8988T (cell line): Measurements from ENCODE around the gene NEB.

Experiments used
- DNase-seq: peaks from one replicate; pipeline ENCODE4 v3.0.0; 2011

Gene NEB, protein sequence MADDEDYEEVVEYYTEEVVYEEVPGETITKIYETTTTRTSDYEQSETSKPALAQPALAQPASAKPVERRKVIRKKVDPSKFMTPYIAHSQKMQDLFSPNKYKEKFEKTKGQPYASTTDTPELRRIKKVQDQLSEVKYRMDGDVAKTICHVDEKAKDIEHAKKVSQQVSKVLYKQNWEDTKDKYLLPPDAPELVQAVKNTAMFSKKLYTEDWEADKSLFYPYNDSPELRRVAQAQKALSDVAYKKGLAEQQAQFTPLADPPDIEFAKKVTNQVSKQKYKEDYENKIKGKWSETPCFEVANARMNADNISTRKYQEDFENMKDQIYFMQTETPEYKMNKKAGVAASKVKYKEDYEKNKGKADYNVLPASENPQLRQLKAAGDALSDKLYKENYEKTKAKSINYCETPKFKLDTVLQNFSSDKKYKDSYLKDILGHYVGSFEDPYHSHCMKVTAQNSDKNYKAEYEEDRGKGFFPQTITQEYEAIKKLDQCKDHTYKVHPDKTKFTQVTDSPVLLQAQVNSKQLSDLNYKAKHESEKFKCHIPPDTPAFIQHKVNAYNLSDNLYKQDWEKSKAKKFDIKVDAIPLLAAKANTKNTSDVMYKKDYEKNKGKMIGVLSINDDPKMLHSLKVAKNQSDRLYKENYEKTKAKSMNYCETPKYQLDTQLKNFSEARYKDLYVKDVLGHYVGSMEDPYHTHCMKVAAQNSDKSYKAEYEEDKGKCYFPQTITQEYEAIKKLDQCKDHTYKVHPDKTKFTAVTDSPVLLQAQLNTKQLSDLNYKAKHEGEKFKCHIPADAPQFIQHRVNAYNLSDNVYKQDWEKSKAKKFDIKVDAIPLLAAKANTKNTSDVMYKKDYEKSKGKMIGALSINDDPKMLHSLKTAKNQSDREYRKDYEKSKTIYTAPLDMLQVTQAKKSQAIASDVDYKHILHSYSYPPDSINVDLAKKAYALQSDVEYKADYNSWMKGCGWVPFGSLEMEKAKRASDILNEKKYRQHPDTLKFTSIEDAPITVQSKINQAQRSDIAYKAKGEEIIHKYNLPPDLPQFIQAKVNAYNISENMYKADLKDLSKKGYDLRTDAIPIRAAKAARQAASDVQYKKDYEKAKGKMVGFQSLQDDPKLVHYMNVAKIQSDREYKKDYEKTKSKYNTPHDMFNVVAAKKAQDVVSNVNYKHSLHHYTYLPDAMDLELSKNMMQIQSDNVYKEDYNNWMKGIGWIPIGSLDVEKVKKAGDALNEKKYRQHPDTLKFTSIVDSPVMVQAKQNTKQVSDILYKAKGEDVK (N-terminal part only)

DNA sequence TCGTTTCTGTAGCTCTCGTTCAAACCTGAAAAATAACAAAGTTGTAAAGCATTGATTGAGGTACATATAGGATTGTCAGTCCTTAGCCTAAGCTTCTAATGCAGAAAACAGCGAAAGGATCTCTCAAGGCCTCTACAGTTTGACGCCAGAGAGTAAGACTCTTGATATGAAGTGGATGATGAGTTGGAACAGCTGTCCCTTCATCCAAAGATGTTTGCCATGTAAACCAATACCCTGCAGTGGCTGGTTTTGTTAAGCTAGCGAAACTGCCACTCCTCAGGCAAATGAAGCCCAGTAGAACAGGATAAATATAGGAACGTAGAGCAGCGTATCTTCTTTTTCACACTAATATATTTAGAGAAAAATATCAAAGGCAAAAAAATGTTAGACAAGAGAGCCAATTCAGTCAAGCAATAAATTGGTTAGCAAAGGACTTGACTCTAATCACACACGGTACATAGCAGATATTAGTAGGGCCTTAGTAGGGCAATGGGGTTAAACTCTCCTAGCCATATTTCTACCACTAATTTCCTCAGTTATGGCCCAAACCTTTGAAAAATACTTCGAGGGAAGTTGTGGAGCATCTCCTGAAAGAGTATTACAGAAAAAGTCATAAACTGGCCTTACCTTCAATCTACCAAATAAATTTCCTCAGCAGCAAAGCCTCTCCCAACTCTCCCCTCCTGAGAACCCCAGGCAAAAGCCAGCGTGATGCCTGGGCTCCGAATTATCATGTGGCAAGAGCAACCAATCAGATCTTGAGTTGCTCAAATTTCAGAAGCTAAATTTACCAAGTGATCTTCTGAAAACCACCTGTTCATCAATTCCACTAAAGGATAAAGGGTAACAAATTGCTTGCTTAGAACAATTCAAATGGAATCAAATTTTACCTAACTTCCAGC is at the start of gene NEB:
TSS of gene NEB (minus strand) at position 706 of the 902 bp plus-strand sequence. CDS start 1,320 bp downstream, outside the sequence.
- DNase-seq = no peak

DNA sequence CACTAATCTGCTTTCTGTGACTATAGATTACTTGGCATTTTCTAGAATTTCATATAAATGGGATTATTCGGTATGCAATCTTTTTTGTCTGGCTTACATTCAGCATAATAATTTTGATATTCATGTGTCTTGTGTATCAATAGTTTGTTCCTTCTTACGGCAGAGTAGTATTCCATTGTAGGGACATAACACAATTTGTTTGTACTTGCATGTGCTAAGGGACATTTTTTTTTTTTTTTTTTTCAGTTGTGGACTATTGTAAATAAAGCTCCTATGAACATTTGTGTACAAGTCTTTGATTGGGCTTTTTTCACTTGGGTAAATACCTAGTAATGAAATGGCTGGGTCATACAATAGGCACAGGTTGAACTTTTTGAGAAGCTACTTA is 48.9 kb upstream of the NEB start:
- no peak for DNase-seq

DNA sequence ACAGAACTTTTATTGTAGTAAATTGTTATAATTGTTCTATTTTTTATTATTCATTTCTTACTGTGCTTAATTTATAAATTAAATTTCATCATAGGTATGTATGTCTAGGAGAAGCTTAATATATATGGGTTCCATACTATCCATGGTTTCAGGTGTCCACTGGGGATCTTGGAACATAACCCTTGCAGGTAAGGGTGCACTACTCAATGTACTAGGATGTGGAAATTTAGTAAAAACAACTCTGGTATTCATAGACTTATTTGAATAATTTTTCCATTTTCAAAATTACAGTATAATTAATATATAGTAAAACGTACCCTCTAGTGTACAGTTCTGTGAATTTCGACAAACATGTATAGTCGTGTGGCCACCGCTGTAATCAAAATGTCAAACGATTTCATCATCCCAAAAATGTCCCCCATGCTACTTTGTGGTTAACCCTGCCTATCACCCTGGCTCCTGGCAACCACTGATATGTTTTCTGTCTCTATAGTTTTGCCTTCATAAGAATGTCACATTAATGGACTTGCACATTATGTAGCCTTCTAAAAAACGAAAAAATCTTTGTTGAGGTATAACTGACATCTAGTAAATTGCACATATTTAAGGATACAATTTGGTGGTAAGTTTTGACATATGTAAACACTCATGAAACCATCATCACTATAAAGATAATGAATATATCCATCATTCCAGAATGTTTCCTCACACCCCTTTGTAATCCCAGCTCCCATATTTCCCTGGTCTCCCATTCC is 48.3 kb upstream of the NEB start:
- DNase-seq = no peak

DNA sequence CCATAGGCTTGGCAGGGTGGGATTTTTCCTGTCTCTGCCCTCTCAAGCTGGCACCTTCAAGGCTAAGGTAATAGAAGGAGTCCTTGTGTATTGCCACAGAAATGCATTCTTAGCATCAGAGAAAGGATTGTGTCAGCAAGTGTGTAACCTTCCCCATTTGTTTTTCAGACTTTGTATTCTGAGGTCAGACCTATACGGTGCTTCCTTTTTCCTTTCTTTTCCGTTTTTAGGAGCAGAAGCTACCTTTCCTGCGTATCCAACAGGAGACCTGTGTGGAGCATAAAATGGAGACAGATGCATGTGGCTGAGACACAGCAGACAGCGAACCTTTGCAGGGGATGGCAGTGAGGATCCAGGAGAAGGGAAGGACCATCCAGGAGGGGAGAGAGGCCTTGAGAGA is 47.4 kb upstream of the NEB start:
- DNase-seq = no peak

DNA sequence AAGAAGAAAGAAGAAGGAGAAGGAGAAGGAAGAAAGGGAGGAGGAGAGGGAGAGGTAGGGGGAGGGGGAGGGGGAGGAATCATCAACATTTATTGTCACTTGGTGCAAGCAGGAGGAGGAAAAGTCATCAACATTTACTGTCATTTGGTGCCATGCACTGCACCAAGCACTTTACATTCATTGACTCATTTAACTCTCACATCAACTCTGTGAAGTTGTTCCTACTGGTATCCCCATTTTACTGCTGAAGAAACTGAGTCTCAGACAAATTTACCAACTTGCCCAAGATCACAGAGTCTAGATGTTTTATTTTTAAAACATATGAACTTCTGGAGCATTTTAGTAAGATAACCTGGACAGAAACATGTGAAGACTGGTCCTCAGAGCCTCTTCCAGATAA is 46.7 kb upstream of the NEB start:
- no peak for DNase-seq

- no peak for DNase-seq
Observed at GRCh38 chr2:151777935-151778334, 43.7 kb upstream of the NEB start.

DNA sequence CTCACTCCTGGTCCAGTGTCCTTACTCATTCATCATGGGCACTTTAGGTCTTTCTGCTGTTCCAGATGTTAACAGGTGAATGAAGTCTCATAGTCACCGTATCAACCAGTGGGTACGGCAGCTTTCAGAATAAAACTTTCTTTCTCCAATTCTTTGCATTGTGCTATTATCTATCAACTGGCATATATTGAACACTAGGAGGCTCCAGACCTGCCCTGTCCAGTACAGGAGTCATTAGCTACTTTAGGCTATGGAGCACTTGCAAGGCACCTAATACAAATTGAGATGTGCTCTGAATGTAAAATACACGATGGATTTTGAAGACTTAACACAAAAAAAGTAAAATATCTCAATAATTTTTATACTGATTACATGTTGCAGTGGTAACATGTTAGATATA is 43.2 kb upstream of the NEB start:
- DNase-seq = no peak

- no peak for DNase-seq
Observed at GRCh38 chr2:151776367-151776766, 42.1 kb upstream of the NEB start.

- no peak for DNase-seq
Observed at GRCh38 chr2:151775057-151775740, 40.9 kb upstream of the NEB start.

- no peak for DNase-seq
Observed at GRCh38 chr2:151774506-151774905, 40.2 kb upstream of the NEB start.

DNA sequence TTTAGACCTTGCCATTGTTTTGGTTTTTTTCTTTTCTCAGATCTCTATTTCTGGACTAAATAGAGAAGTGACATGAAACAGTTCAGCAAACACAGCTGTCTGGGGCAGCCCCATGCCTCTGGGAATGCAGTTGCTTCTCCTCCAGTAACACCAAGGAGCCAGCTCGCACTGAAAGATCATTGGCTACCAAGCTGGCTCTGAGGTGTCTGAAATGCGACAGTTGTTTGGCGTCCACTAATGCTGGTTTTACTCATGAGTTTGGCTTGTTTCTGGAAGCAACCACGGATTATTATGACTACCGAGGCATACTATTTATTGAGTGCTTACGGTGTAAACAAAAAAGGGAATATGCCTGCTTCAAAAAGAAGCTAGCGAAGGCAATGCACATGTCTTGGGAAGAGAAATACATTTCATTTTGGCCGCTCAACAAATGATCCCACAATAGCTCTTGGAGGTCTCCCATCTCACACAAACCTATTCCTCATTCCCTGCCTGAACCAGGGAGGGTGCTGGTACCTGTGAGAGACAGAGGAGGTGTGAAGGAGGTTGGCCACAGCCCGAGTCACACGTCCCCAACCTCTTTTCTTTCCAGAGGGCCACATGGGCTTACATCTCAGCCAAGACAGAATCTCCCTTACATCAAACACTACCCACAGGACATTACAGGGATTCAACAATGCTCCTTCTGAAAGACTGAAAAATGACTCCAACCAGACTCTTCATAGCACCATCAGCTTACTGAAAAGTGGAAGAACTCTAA is 37.5 kb upstream of the NEB start:
- no peak for DNase-seq

GRCh38 chr2:151770995-151771394 is 36.7 kb upstream of the NEB start:
- DNase-seq = no peak

DNA sequence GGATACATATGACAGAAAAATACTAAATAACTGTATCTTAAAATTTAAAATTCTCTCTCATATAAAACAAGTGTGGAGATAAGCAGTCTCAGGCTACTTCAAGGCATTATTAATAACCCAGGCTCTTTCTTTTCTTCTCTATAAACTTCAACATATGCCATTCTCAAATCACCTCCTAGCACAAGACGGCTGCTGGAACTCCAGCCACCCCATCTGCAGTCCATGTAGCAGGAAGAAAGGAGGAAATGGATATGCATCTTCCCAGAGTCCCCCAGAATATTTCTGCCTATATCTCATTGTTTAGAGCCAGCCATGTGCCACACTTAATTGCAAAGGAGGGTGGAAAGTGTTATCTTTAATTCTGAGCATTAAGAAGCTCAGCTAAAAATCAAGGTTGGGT is 35.3 kb upstream of the NEB start:
- no peak for DNase-seq

DNA sequence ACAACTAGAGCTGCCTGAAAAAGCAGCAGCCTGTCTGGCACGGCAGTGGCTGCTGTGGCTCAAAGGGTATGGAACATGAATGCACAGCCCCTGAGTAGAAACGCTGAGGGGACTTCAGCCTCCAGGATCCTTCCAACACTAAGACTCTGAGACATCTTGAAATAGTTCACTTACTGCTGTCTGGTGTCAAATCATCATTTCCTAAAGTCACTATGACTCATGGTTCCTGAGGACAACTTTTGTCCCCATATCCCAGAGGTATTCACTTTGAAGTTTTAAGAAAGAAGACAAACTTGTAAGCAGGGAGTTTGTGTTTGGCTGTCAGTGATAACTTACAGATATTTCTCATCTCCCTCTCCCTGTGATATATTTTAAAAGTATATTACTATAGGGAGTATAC is 33.3 kb upstream of the NEB start:
- no peak for DNase-seq

GRCh38 chr2:151766437-151767153 is 32.3 kb upstream of the NEB start:
- DNase-seq = no peak

GRCh38 chr2:151765760-151766410 is 31.6 kb upstream of the NEB start:
- no peak for DNase-seq

- no peak for DNase-seq
Observed at GRCh38 chr2:151762694-151763093, 28.4 kb upstream of the NEB start.

- DNase-seq = no peak
Observed at GRCh38 chr2:151761687-151762086, 27.4 kb upstream of the NEB start.

DNA sequence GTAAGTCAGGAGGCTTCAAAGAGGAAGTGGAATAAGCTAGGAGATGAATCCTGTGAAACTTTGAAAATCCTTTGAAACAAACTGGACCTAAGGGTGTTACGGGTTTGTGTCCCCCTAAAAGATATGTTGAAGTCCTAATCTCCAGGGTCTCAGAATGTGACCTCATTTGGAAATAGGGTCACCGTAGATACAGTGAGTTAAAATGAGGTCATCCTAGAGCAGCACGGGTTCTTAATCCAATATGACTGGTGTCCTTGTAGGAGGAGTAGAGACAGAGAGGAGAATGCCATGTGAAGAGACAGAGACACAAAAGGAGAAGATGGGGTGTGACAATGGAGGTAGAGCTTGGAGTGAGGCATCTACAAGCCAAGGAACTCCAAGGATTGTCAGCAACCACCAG is 26.9 kb upstream of the NEB start:
- DNase-seq = no peak
